CD4-positive, alpha-beta T cell treated with Interleukin-6 at 100 ng/mL for 8 hours (primary cell): ENCODE measurements around the gene NT5C1B.

ENCODE experiments used
- DNase-seq: peaks from one replicate; pipeline ENCODE4 v3.0.0-alpha.2; 2020; ENCODE audit warnings: mixed read lengths, low spot score

The NT5C1B gene

DNA sequence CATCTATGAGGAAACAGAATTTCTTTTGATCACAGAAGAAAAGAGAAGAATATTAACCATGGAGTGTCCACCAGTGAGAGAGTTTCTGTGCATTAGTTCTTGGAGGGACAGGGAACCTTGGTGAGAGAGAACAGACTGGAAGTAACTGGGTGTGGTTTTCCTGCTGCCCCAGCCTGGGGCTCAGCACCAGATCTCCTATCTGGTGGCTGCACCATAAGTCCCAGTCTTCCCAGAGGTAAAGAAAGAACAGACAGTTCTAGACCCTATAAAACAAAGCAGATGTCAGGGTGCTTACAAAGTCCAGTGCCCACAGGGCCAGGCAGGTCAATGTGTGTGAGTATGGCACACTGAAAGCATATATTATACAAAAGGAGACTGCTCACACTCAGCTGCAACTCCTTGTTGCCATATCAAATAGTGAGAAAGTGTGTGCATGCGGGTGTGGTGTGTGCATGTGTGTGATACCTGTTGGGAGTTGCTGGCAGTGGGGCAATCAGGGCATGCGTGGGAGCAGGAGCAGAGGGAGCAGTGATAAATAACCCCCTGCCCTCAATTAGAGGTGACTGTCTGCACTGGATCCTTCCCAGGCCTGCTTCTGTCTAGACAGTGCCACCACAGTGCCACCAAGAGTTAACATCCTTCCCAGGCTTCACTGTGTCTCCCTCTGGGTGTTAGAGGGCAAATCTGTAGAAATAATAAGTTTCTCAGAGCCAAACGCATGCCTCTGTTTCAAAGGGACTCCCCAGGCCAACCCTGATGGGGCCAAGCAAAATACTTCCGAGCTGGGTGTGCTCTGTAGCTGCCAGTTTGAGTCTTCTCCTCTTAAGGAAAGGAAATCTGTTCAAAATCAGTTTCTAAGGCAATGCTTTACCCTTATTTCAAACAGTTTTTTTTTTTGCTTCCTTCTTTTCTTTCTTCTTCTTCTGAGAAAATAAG lies 74.6 kb downstream of the NT5C1B start:
- no peak for DNase-seq
